AG04449 (cell line): Measurements from ENCODE around the gene UBB.
A peak's percentile ranks its signal among the peaks of the same experiment; 100 is the strongest.

Source experiments
- CTCF ChIA-PET: fragments of 350-600 bp; formaldehyde crosslinking; extraction: SDS; loops from one replicate; lab custom pipeline; 2021; ENCODE audit warnings: antibody characterized with exemption; lab: Yijun Ruan, JAX
- POLR2A ChIA-PET: fragments of 400-600, 350-600 bp; formaldehyde crosslinking; extraction: SDS; loops from one replicate; lab custom pipeline; 2020; ENCODE audit warnings: antibody characterized with exemption, inconsistent platforms; lab: Yijun Ruan, JAX
- DNase-seq: peaks from one replicate; pipeline ENCODE4 v3.0.0-alpha.2; 2010; ENCODE audit warnings: low read depth, low spot score
- H3K4me3 ChIP-seq: 2 replicates; pipeline ENCODE4 v1.5.1; 2011; ENCODE audit warnings: low read depth, mild to moderate bottlenecking, control low read depth, low read length
- CTCF ChIP-seq: IDR thresholded peaks from one replicate; pipeline ENCODE4 v1.5.1; 2011; ENCODE audit warnings: mild to moderate bottlenecking, moderate library complexity, low read length, control low read depth, inconsistent platforms; ENCODE audit not compliant: insufficient read depth; ENCODE audit errors: missing control alignments

UBB gene

GRCh38 chr17:16345565-16345964 is 35.3 kb upstream of the UBB start:
- ChIA-PET POLR2A (no interaction called here), CTCF (interaction anchor here (1.4 to 3.5 kb wide), 3 partner anchors 8 to 19 kb away, joined by 5 to 31 read pairs (median 14); partner anchors contain the start of gene CENPV)
- H3K4me3 ChIP-seq, result no peak overlapping the region
- no peak for TF ChIP-seq CTCF
- DNase-seq, result no peak

GRCh38 chr17:16346721-16347271 is 34.1 kb upstream of the UBB start:
- ChIA-PET CTCF (interaction anchor here (1.4 kb wide), 1 partner anchor 17 kb away, joined by 5 read pairs; no protein-coding TSS in a partner anchor), POLR2A (interaction anchor here (0.7 kb wide), 1 partner anchor 60 kb away, joined by 4 read pairs; no protein-coding TSS in a partner anchor)
- DNase-seq, result no peak
- no peak overlapping the region for H3K4me3 ChIP-seq
- TF ChIP-seq CTCF, result no peak

GRCh38 chr17:16348586-16348985 is 32.3 kb upstream of the UBB start:
- no peak for TF ChIP-seq CTCF
- H3K4me3 ChIP-seq, result no peak overlapping the region
- POLR2A ChIA-PET, result no interaction called here
- DNase-seq, result no peak
- CTCF ChIA-PET, result interaction anchor here (1.2 to 7.7 kb wide), 3 partner anchors 10 to 20 kb away, joined by 3 to 141 read pairs (median 3); no protein-coding TSS in a partner anchor

- no peak for DNase-seq
- H3K4me3 ChIP-seq, result no peak overlapping the region
- ChIA-PET POLR2A (no interaction called here), CTCF (interaction anchor here (0.7 to 7.7 kb wide), 5 partner anchors 9 to 20 kb away, joined by 3 to 141 read pairs (median 3); no protein-coding TSS in a partner anchor)
- no peak for TF ChIP-seq CTCF
These were observed 31.5 kb upstream of the UBB start for GRCh38 chr17:16349431-16349830.

GRCh38 chr17:16351831-16352230 is 29.1 kb upstream of the UBB start:
- peak overlapping the region; percentile 67 for H3K4me3 ChIP-seq
- ChIA-PET CTCF (interaction anchor here (0.7 to 7.7 kb wide), 11 partner anchors 7 to 238 kb away, joined by 3 to 141 read pairs (median 4); partner anchors contain the start of gene NCOR1), POLR2A (interaction anchor here (0.7 to 3.1 kb wide), 5 partner anchors 29 to 1711 kb away, joined by 3 to 13 read pairs (median 3); partner anchors contain the start of gene UBB)
- TF ChIP-seq CTCF, result no peak
- DNase-seq, result peak; percentile 24

GRCh38 chr17:16352303-16352666 is 28.6 kb upstream of the UBB start:
- ChIA-PET CTCF (interaction anchor here (0.7 to 7.7 kb wide), 14 partner anchors 8 to 237 kb away, joined by 3 to 141 read pairs (median 4); no protein-coding TSS in a partner anchor), POLR2A (interaction anchor here (0.7 to 3.1 kb wide), 4 partner anchors 28 to 1711 kb away, joined by 3 to 13 read pairs (median 4); partner anchors contain the start of gene UBB)
- no peak for TF ChIP-seq CTCF
- DNase-seq, result no peak
- peak overlapping the region; percentile 67 for H3K4me3 ChIP-seq
